ENCODE data around the gene PHIP.

GRCh38 chr6:79001415-79001814 is 76.6 kb downstream of the PHIP start:
- TF ChIP-seq CTCF (tag by site-specific recombination; IDR thresholded peaks at IDR 0.05): no peak
- TF ChIP-seq YY1 (tag by site-specific recombination; IDR thresholded peaks at IDR 0.05): no peak
- TF ChIP-seq PRDM1 (tag by site-specific recombination; IDR thresholded peaks at IDR 0.05): no peak
- no peak for TF ChIP-seq ZNF585B (tag by site-specific recombination; IDR thresholded peaks at IDR 0.05)
- TF ChIP-seq RBAK (tag by site-specific recombination; IDR thresholded peaks at IDR 0.05): no peak
- TF ChIP-seq ZXDB (tag by site-specific recombination; IDR thresholded peaks at IDR 0.05): no peak
- TF ChIP-seq ZNF398 (tag by site-specific recombination; IDR thresholded peaks at IDR 0.05): no peak

Data from HEK293 (cell line).